GM18526 (cell line): Measurements from ENCODE around the gene DGKI.

ENCODE experiments used
- POLR2A ChIP-seq: IDR thresholded peaks from 3 replicates; pipeline ENCODE4 v1.6.1; 2011; ENCODE audit not compliant: insufficient read length; ENCODE audit errors: extremely low read depth

Gene DGKI

GRCh38 chr7:137652721-137653120 is 194.1 kb downstream of the DGKI start:
- TF ChIP-seq POLR2A: no peak

- no peak for TF ChIP-seq POLR2A
These were observed 198.7 kb downstream of the DGKI start for GRCh38 chr7:137647905-137648565.

GRCh38 chr7:137642472-137642871 is 204.3 kb downstream of the DGKI start:
- no peak for TF ChIP-seq POLR2A

GRCh38 chr7:137642031-137642430 is 204.7 kb downstream of the DGKI start:
- TF ChIP-seq POLR2A: no peak

GRCh38 chr7:137636376-137636775 is 210.4 kb downstream of the DGKI start:
- no peak for TF ChIP-seq POLR2A

- TF ChIP-seq POLR2A: no peak
These were observed 210.9 kb downstream of the DGKI start for GRCh38 chr7:137635874-137636273.

GRCh38 chr7:137635132-137635531 is 211.6 kb downstream of the DGKI start:
- TF ChIP-seq POLR2A: no peak

GRCh38 chr7:137634356-137634755 is 212.4 kb downstream of the DGKI start:
- no peak for TF ChIP-seq POLR2A

- TF ChIP-seq POLR2A: no peak
These were observed 213.6 kb downstream of the DGKI start for GRCh38 chr7:137633133-137633532.

- TF ChIP-seq POLR2A: no peak
These were observed 218.6 kb downstream of the DGKI start for GRCh38 chr7:137628216-137628615.

GRCh38 chr7:137626469-137627067 is 220.2 kb downstream of the DGKI start:
- TF ChIP-seq POLR2A: no peak

GRCh38 chr7:137625197-137625596 is 221.6 kb downstream of the DGKI start:
- no peak for TF ChIP-seq POLR2A

- TF ChIP-seq POLR2A: no peak
These were observed 227.6 kb downstream of the DGKI start for GRCh38 chr7:137619181-137619580.

GRCh38 chr7:137618748-137619147 is 228.0 kb downstream of the DGKI start:
- TF ChIP-seq POLR2A: no peak

- no peak for TF ChIP-seq POLR2A
These were observed 233.7 kb downstream of the DGKI start for GRCh38 chr7:137613006-137613525.

GRCh38 chr7:137611606-137612005 is 235.2 kb downstream of the DGKI start:
- TF ChIP-seq POLR2A: no peak

GRCh38 chr7:137609500-137609899 is 237.3 kb downstream of the DGKI start:
- no peak for TF ChIP-seq POLR2A

GRCh38 chr7:137606061-137606674 is 240.6 kb downstream of the DGKI start:
- TF ChIP-seq POLR2A: no peak
